Liver (tissue), 9 donors: Measurements from ENCODE around the gene CYFIP1. TPM values are rescaled to one million over a fixed set of nuclear protein-coding genes. Genes with fewer than 3 reads are reported as not detected.

Source experiments
- DNase-seq: peaks from one replicate; pipeline ENCODE4 v3.0.0-alpha.2; 2017; ENCODE audit warnings: low spot score
- H3K27ac ChIP-seq, 2 donors: one replicate each; pipeline ENCODE4 v1.7.0; 2013; ENCODE audit warnings: inconsistent platforms in 2 of 2, low read length in 2 of 2, control low read depth in 1 of 2, low read depth in 1 of 2, mild to moderate bottlenecking in 1 of 2
- H3K27me3 ChIP-seq, 4 donors: one replicate each; pipeline versions ENCODE4 v1.6.1 to v1.7.0; 2013; ENCODE audit warnings: low read length in 3 of 4, inconsistent platforms in 1 of 4, mild to moderate bottlenecking in 1 of 4, moderate library complexity in 1 of 4; ENCODE audit not compliant: control insufficient read depth in 4 of 4, insufficient read depth in 4 of 4
- H3K36me3 ChIP-seq, 4 donors: one replicate each; pipeline versions ENCODE4 v1.6.1 to v1.7.0; 2013; ENCODE audit warnings: low read length in 3 of 4, mild to moderate bottlenecking in 3 of 4, low read depth in 1 of 4, moderate library complexity in 1 of 4; ENCODE audit not compliant: control insufficient read depth in 4 of 4, insufficient read depth in 3 of 4
- H3K4me1 ChIP-seq, 4 donors: one replicate each; pipeline versions ENCODE4 v1.6.1 to v1.7.0; 2013; ENCODE audit warnings: low read length in 3 of 4, mild to moderate bottlenecking in 3 of 4, moderate library complexity in 1 of 4; ENCODE audit not compliant: control insufficient read depth in 4 of 4, insufficient read depth in 4 of 4
- H3K4me3 ChIP-seq, 3 donors: one replicate each; pipeline versions ENCODE4 v1.6.1 to v1.7.0; 2013; ENCODE audit warnings: low read length in 3 of 3, control low read depth in 1 of 3, low read depth in 1 of 3, mild to moderate bottlenecking in 1 of 3
- H3K9ac ChIP-seq, 2 donors: one replicate each; pipeline ENCODE4 v1.7.0; 2013; ENCODE audit warnings: low read length in 2 of 2, mild to moderate bottlenecking in 2 of 2, moderate library complexity in 2 of 2, control low read depth in 1 of 2, low read depth in 1 of 2
- H3K9me3 ChIP-seq, 4 donors: one replicate each; pipeline versions ENCODE4 v1.6.1 to v1.7.0; 2013; ENCODE audit warnings: low read length in 3 of 4; ENCODE audit not compliant: control insufficient read depth in 4 of 4
- ATF3 ChIP-seq: IDR thresholded peaks from 2 replicates; pipeline ENCODE4 v1.6.1; 2016; ENCODE audit warnings: antibody characterized with exemption
- CTCF ChIP-seq: fragments of 150-350 bp; IDR thresholded peaks from 2 replicates; pipeline ENCODE4 v1.5.1; 2017; ENCODE audit warnings: improper control_type of control experiment, low read depth, low read length; ENCODE audit not compliant: missing input control
- EGR1 ChIP-seq, 2 donors: IDR thresholded peaks; 2 replicates each; pipeline ENCODE4 v1.6.1; 2016 to 2018; ENCODE audit warnings: antibody characterized with exemption in 2 of 2, low read depth in 2 of 2
- HNF4A ChIP-seq, 2 donors: conservative IDR thresholded peaks; 2 replicates each; pipeline ENCODE4 v1.6.1; 2016; ENCODE audit warnings: antibody characterized with exemption in 2 of 2, mild to moderate bottlenecking in 2 of 2
- HNF4G ChIP-seq: IDR thresholded peaks from 2 replicates; pipeline ENCODE4 v1.6.1; 2016; ENCODE audit warnings: antibody characterized with exemption
- MAX ChIP-seq: IDR thresholded peaks from 2 replicates; pipeline ENCODE4 v1.6.1; 2016; ENCODE audit warnings: antibody characterized with exemption
- REST ChIP-seq: IDR thresholded peaks from 2 replicates; pipeline ENCODE4 v1.6.1; 2016; ENCODE audit warnings: antibody characterized with exemption, mild to moderate bottlenecking
- TAF1 ChIP-seq: conservative IDR thresholded peaks from 2 replicates; pipeline ENCODE4 v1.6.1; 2016; ENCODE audit warnings: antibody characterized with exemption, mild to moderate bottlenecking
- YY1 ChIP-seq: IDR thresholded peaks from 2 replicates; pipeline ENCODE4 v1.6.1; 2016; ENCODE audit warnings: antibody characterized with exemption, mild to moderate bottlenecking
- ZBTB33 ChIP-seq: IDR thresholded peaks from 2 replicates; pipeline ENCODE4 v1.6.1; 2016; ENCODE audit warnings: antibody characterized with exemption
- WGBS: extraction: QIAGEN DNeasy Blood & Tissue Kit; methylation state at CpG from one replicate; pipeline ENCODE4 v1.1.7; 2013; 5-methylcytosine and 5-hydroxymethylcytosine counted together
- polyA plus RNA-seq, 2 donors: library from polyadenylated mRNA; stranded (reverse) in 1 of 2; unstranded in 1 of 2; fragments of 200-250 nt in 1 of 2; fragments of >200 nt in 1 of 2; fragmentation: Nextera tagmentation in 1 of 2; extraction: Ambion mirVana in 1 of 2; gene quantifications; one replicate each; pipeline versions ENCODE4 v1.2.1 to v1.2.3, GENCODE V29; 2013 to 2015
- total RNA-seq, 2 donors: library from RNA; depleted of rRNA; stranded (reverse); fragments of >200 nt; gene quantifications; one replicate each; pipeline ENCODE4 v1.2.3, GENCODE V29; 2014
- donor health status: healthy.
- donor health status: healthy.
- donor health status: healthy.
- donor health status: healthy.
- donor health status: healthy.

CYFIP1 gene
- total and polyA plus RNA-seq, 4 donors, result 13.5 to 48.3 (median 38.3) TPM

- peaks cover 5 to 33% (median 17%) of the 10 kb centered on the region in 4 donors for H3K36me3 ChIP-seq
- H3K4me1 ChIP-seq, result no peaks in the 10 kb centered on the region
- no peak for DNase-seq
- WGBS, result 94% methylated on average over 9 of the region's 9 CpGs
- no peak overlapping the region for H3K4me3 ChIP-seq
- H3K9ac ChIP-seq, result no peak overlapping the region
- H3K9me3 ChIP-seq, result no peaks in the 10 kb centered on the region
- no peak for TF ChIP-seq TAF1
- H3K27me3 ChIP-seq, result no peaks in the 10 kb centered on the region
- no peak overlapping the region for H3K27ac ChIP-seq
Observed at GRCh38 chr15:22888120-22888859, 91.9 kb downstream of the CYFIP1 start.

- no peaks in the 10 kb centered on the region for H3K4me1 ChIP-seq
- H3K9ac ChIP-seq, result no peak overlapping the region
- H3K36me3 ChIP-seq, result peaks cover 9 to 32% (median 18%) of the 10 kb centered on the region in 4 donors
- no peak for TF ChIP-seq ZBTB33
- TF ChIP-seq YY1, result no peak
- no peak for TF ChIP-seq MAX
- TF ChIP-seq ATF3, result no peak
- TF ChIP-seq CTCF, result no peak
- no peak for TF ChIP-seq HNF4A (conservative IDR thresholded peaks at IDR 0.05)
- TF ChIP-seq REST, result no peak
- no peak for TF ChIP-seq HNF4G
- TF ChIP-seq EGR1 (IDR thresholded peaks at IDR 0.05; ENCODE audit: low read depth in 2 of 2), result no peak
- no peak for TF ChIP-seq TAF1
- no peaks in the 10 kb centered on the region for H3K9me3 ChIP-seq
- H3K27me3 ChIP-seq, result no peaks in the 10 kb centered on the region
- no peak for DNase-seq
- H3K4me3 ChIP-seq, result no peak overlapping the region
- 93% methylated on average over 14 of the region's 14 CpGs for WGBS
- no peak overlapping the region for H3K27ac ChIP-seq
Observed at GRCh38 chr15:22887157-22887951, 92.8 kb downstream of the CYFIP1 start.
